Stimulated activated CD4-positive, alpha-beta T cell treated with anti-CD3 and anti-CD28 coated beads, Interleukin-4, amount 100 ng/mL, for 4 hours (primary cell): Measurements from ENCODE around the gene BLM.

Experiments used
- DNase-seq, 2 experiments: peaks; one replicate each; pipeline ENCODE4 v3.0.0-alpha.2; 2020

Gene BLM

GRCh38 chr15:90742087-90742486, 24.9 kb downstream of the BLM start:
- no peak for DNase-seq

- DNase-seq = no peak
These were observed 26.3 kb downstream of the BLM start for GRCh38 chr15:90743407-90743806.

- DNase-seq = no peak
These were observed 27.7 kb downstream of the BLM start for GRCh38 chr15:90744759-90745402.

- no peak for DNase-seq
These were observed 32.6 kb downstream of the BLM start for GRCh38 chr15:90749754-90750153.

- no peak for DNase-seq
These were observed 33.0 kb downstream of the BLM start for GRCh38 chr15:90750186-90750585.

GRCh38 chr15:90751300-90751825, 34.2 kb downstream of the BLM start:
- DNase-seq = no peak

- no peak for DNase-seq
These were observed 39.8 kb downstream of the BLM start for GRCh38 chr15:90756916-90757315.

GRCh38 chr15:90757461-90757860, 40.3 kb downstream of the BLM start:
- no peak for DNase-seq

- no peak for DNase-seq
These were observed 43.6 kb downstream of the BLM start for GRCh38 chr15:90760661-90761232.

GRCh38 chr15:90761629-90762028, 44.5 kb downstream of the BLM start:
- DNase-seq = no peak

- no peak for DNase-seq
These were observed 45.0 kb downstream of the BLM start for GRCh38 chr15:90762109-90762508.

GRCh38 chr15:90763366-90764099, 46.4 kb downstream of the BLM start:
- DNase-seq = no peak

- no peak for DNase-seq
These were observed 48.4 kb downstream of the BLM start for GRCh38 chr15:90765531-90765930.

- no peak for DNase-seq
These were observed 48.8 kb downstream of the BLM start for GRCh38 chr15:90765966-90766365.

GRCh38 chr15:90769375-90769774, 52.2 kb downstream of the BLM start:
- no peak for DNase-seq

- DNase-seq = no peak
These were observed 56.3 kb downstream of the BLM start for GRCh38 chr15:90773485-90773884.

- no peak for DNase-seq
These were observed 57.8 kb downstream of the BLM start for GRCh38 chr15:90774731-90775514.

- DNase-seq = no peak
These were observed 63.8 kb downstream of the BLM start for GRCh38 chr15:90780916-90781315.

- DNase-seq = no peak
These were observed 65.3 kb downstream of the BLM start for GRCh38 chr15:90782442-90782841.

GRCh38 chr15:90787881-90788280, 70.7 kb downstream of the BLM start:
- DNase-seq = no peak

GRCh38 chr15:90789462-90789861, 72.3 kb downstream of the BLM start:
- no peak for DNase-seq

GRCh38 chr15:90790057-90790456, 72.9 kb downstream of the BLM start:
- no peak for DNase-seq

- no peak for DNase-seq
These were observed 73.4 kb downstream of the BLM start for GRCh38 chr15:90790561-90790960.
